Measurements from ENCODE around the gene SCPEP1.

SCPEP1 gene

GRCh38 chr17:57044976-57045867, 67.3 kb downstream of the SCPEP1 start:
- peak; percentile 31 for DNase-seq

DNA sequence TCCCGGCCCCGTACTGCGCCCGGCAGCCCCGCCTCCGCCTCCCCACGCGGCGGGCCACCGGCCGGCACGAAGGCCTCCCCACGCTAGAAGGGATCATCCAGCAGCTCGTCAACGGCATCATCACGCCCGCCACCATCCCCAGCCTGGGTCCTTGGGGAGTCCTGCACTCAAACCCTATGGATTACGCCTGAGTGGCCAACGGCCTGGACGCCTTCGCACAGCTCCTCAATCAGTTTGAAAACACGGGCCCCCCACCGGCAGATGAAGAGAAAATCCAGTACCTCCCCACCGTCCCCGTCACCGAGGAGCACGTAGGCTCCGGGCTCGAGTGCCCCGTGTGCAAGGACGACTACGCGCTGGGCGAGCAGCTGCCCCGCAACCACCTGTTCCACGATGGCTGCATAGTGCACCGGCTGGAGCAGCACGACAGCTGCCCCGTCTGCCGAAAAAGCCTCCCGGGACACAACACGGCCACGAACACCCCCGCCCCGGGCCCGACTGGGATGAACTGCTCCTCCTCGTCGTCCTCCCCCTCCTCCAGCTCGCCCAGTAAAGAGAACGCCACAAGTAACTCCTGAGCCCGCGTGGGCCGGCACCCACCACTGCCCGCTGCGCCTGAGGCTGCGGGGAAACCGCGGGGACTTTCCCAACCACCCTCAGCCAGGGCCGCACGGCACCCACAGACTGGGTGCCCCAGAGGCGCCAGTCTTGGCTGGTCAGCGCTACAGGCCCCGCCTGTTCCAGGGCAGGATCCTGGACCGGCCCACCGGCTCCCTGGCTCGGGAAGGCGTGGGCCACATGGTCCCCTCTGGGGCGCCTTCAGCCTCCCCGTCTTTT, 68.2 kb downstream of the SCPEP1 start:
- DNase-seq: peak; percentile 45

DNA sequence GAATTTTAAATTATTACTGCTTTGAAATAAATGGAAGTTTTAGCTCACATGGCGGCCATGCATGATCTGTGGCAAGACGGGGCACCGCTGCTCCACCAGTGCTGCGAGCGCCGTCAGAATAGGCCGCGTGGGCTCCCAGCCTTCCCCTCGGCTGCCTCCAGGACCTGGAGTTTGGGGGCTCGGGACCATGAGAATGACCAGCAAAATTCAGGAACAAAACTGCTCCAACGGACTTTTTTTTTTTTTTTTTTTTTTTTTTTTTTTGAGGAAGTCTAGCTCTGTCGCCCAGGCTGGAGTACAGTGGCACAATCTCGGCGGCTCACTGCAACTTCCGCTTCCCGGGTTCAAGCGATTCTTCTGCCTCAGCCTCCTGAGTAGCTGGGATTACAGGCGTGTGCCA, 68.8 kb downstream of the SCPEP1 start:
- no peak for DNase-seq

- DNase-seq: no peak
These were observed 70.2 kb downstream of the SCPEP1 start for GRCh38 chr17:57048096-57048495.

DNA sequence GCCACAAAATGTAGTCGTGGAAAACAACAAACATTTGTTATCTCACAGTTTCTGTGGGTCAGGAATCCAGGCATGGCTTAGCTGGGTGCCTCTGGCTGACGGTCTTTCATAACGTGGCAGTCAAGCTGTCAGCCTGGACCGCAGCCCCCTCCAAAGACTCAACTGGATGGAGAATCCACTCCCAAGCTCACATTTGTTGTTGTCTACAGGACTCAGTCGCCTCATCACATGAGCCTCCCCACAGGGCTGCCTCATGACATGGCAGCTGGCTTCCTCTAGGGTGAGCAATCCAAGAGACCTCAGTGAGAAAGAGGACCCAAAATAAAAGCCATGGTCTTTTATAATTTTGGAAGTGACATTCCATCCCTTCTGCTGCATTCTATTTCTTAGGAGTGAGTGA, 72.4 kb downstream of the SCPEP1 start:
- no peak for DNase-seq

GRCh38 chr17:57051886-57052361, 74.0 kb downstream of the SCPEP1 start:
- DNase-seq: no peak

All from activated CD4-positive, CD25-positive, alpha-beta regulatory T cell treated with anti-CD3 and anti-CD28 coated beads, Interleukin-2, amount 50 U/mL, for 72 hours (primary cell).